ENCODE results near the gene DTYMK.
A peak's percentile ranks its signal among the peaks of the same experiment; 100 is the strongest.
"Not testable (repeated sequence)": the region's sequence is repeated elsewhere in the genome, so short reads cannot be mapped to it uniquely, and the experiment has no call there.

DTYMK gene

GRCh38 chr2:241671457-241672240 lies 15.0 kb downstream of the DTYMK start:
- DNase-seq = no peak

GRCh38 chr2:241670333-241671110 lies 16.1 kb downstream of the DTYMK start:
- no peak for DNase-seq

- no peak for DNase-seq
These were observed 17.8 kb downstream of the DTYMK start for GRCh38 chr2:241668839-241669238.

DNA sequence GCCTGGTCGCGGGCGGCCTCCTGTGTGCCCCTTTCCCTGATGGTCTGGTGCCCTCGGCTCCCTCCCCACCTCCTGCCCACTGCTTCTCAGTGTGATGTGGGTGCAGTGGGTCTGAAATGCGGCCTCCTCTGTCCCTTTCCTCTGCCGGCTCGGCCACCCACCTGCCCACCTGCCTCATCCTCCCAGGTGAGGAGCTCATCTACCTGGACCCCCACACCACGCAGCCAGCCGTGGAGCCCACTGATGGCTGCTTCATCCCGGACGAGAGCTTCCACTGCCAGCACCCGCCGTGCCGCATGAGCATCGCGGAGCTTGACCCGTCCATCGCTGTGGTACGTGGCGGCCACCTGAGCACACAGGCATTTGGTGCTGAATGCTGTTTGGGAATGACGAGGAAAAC lies 18.3 kb downstream of the DTYMK start:
- DNase-seq = no peak

- no peak for DNase-seq
These were observed 19.8 kb downstream of the DTYMK start for GRCh38 chr2:241666627-241667400.

DNA sequence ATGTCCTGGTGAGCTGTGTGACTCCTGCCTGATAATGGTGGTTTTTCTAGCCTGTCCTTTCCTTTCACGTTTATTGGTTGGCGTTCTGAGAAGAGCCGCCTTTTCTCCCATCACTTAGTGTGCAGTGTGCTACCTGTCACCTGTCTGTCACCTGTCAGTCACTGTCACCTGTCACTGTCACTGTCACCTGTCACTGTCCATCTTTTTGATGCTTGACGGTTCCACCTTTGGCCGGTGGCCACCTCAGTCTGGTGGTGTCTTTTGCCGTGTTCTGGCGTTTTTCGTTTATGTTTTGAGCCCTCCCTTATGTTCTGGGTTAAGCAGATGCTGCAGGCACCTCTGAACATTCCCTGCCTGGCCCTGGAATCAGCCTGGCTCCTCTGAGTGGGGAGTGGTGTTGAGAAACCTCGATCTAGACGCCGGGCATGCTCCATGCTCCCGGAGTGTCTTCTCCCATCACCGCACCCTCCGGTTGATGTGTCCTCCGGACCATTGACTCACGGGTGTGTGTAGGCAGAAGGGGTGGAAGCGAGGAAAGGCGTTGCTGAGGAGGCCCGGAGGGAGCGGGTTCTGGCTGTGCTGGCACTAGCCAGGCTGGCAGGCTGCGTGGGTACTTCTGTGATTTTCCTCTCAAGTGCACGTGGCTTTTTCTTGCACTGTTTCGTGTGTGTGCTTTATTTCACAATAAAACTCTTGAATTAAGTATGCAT lies 20.7 kb downstream of the DTYMK start:
- DNase-seq = no peak

- DNase-seq = not testable (repeated sequence)
These were observed 23.9 kb downstream of the DTYMK start for GRCh38 chr2:241662731-241663130.

DNA sequence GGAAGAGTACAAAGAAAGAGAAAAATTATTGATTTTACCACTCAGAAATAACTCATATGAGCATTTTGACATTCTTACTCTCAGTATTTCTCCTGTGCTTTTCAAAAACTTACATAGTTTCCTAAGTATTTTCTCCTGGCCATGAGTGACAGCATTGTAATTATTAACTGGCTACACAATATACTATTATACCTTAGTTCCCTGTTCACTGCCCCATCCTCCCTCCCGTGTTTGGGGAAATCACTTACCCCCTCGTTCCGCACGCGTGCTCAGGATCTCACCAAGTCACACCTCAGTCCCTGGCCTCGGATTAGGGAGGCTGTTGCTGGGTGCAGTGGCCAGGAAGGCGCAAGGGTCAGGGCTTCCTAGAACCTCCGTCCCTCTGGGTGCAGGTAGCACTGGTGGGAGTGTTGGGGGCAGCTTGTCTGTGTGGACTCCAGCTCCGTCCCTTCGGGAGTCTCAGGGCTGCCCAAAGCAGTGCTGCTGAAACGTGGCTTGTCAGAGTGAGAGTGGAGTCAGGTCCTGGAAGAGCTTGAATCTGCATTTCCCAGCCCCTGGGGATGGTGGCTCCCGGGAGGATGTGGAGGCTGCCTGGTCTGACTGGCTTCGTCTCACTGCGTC lies 25.9 kb downstream of the DTYMK start:
- no peak for DNase-seq

DNA sequence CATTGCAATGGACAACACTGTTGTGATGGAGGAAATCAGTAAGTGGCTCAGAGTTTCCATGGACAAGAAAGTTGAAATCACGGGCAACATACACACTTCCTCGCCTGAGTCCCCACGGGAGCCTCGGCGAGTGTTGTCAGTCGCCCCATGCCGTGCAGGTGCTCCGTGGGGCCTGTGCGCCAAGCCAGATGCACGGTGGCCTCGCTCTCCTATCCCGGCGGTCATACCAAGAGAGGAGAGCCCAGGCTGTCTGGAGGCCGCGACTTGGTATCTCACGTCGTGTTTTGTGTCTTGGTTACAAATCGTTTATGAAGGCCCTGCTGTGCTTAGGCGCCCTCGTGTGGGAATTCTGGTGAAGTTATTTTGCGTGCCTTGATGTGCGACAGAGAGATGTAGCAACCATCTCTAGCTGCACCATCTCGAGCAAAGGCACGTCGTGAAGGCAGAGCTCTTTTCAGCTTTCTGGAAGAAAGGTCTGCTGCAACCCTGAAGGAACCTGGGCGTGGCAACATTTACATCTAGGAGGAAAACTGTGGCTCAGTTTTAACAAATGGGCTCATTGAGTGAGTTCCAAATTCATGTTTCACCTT lies 27.4 kb downstream of the DTYMK start:
- DNase-seq = peak; percentile 54

- no peak for DNase-seq
These were observed 28.3 kb downstream of the DTYMK start for GRCh38 chr2:241658296-241658695.

DNA sequence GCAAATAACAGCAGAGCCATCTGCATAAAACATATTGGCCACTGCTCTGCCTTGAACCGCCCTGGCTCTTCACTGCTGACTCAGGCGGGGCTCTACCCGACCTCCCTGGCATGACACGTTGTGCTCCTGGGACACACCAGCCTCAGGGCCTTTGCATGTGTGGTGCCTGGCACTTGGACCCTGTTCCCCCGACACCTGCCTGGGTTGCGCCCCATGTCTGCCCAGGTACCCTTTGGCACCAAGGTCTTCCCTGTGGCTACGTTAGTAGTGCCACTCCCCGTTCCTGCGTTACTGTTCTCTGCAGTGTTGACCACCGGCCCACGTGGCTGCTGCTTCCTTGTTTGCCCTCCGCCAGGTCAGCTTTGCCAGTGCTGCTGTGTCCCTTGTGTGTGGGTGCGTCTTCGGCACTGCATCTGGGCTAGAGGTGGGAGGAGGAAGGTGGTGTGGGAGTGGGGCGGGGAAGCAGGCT lies 28.8 kb downstream of the DTYMK start:
- no peak for DNase-seq

DNA sequence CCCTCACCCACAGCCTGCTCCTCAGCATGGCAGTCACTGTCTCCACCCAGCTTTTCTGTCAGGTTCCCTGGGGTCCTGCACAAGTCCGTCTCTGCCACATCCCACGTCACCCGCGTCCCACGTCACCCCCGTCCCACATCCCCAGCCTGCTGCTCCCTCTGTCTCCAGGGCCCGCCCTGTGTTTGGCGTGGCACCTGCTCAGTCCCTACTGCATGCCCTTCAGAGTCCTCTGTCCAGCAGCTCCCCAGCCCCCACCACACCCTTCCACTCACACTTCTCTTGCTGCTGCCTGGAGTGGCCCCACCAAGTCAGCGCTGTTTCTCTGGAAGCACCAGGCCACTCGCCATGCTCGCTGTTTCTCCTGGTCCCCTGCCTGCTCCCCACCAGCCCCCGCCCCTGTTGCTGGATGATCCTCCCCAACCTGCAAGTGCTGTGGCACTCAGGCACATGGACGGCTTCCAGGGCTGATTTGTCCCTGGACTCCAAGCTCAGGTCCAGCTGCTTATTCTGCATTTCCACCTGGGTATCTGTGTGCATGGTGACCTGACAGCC lies 30.3 kb downstream of the DTYMK start:
- no peak for DNase-seq

- DNase-seq = no peak
These were observed 31.0 kb downstream of the DTYMK start for GRCh38 chr2:241655516-241656189.

- no peak for DNase-seq
These were observed 32.1 kb downstream of the DTYMK start for GRCh38 chr2:241654551-241654950.

DNA sequence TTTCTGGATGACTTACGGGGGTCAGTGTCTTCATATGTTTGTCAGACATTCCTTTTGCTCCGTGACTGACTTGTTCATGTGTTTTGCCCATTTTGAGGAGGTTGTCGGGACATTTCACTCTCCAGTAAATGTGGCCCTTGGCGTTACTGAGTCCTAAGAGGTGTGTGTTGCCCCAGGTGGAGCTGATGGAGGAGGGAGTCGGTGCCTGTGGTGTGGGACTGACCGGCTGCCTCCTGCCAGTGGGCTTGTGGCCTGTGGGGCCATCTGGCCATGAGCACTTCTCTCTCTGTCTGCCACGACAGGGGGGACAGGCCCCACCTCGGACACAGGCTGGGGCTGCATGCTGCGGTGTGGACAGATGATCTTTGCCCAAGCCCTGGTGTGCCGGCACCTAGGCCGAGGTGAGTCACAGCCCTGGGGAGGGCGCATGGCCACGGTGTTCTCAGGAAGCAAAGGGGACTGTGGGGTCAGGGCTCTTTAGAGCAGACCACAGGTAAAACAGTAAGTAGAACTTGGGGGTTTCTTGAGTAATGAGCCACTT lies 33.3 kb downstream of the DTYMK start:
- DNase-seq = no peak

DNA sequence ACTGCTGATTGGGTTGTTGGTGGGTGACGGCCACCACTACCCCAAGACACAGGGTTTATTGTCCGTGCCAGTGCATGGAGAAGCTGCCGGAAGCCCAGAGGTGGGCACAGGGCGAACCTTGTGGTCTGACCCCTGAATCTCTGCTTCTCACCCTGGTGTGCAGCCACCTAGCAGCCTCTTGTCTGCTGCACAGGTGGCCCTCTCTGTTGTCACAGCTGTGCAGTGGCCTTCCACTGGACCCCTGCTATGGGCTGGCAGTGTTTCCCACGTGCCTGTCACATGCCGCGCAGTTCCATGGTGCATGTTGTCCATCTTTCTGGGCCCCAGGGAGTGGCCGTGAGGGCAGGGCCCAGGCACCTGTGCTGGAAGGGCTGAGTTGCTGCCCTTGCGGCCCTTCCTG lies 33.9 kb downstream of the DTYMK start:
- DNase-seq = no peak

DNA sequence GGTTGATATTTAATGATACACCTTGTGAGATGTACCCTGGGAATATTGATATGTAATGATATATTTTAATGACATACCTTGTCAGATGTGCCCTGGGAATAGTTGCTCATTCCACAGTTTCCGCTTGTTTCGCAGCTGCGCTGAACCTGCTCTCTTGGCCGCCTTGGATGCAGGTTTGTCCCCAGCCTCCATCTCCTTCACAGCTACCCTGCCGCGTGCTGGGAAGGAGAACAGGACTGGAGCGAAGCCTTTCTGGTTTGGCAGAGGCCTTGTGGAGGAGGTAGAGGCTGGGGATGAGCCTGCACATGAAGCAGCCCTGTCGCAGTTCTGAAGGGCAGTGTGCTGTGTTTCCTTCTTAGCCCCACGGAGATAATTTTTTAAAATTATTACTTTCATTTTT lies 34.5 kb downstream of the DTYMK start:
- DNase-seq = no peak

DNA sequence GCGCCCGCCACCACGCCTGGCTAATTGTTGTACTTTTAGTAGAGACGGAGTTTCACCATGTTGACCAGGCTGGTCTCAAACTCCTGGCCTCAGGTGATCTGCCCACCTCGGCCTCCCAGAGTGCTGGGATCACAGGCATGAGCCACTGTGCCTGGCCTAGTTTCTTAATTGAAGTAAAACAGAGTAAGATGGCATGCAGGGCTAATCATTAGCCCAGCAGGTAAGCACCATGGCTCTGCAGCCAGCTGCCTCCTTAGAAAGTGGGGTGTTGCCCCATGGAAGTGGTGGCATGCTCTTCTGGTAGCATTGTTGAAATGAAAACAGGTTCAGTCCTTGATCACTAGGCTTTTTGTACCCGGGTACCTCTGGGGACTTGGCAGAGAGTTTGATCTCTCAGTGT lies 36.7 kb downstream of the DTYMK start:
- DNase-seq = no peak

DNA sequence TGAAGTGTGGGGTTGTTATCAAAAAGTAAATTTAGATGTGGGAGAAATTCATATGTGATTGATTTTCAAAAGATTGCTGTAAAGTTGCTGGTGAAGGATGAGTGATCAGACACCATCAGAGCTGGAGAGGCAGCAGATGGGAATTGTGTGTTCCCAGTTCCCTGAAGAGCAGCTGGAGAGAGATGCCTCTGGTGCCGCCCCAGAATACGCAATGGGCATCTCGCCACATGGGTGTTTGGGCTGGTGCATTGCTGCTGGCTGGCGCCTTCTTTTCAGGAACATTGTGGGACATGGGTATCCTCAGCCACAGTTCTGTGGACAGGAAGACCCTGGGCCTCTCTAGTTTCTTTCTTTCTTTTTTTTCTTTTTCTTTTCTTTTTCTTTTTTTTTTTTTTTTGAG lies 37.2 kb downstream of the DTYMK start:
- no peak for DNase-seq

- no peak for DNase-seq
These were observed 38.2 kb downstream of the DTYMK start for GRCh38 chr2:241648453-241648852.
